ENCODE measurements around the gene PTPN3.

The PTPN3 gene

GRCh38 chr9:109506097-109506712, 8.1 kb upstream of the PTPN3 start:
- H3K27ac ChIP-seq (ENCODE audit: low read depth, low read length), result no peak overlapping the region
- H3K27me3 ChIP-seq (ENCODE audit: control insufficient read depth in 1 of 2, insufficient read depth in 2 of 2, low read length in 2 of 2), result peaks cover 0 to 7% of the 10 kb centered on the region in 2 donors

GRCh38 chr9:109504689-109505088, 6.6 kb upstream of the PTPN3 start:
- Histone ChIP-seq H3K9ac (ENCODE audit: low read depth in 1 of 2, low read length in 2 of 2) (no peak overlapping the region), H3K27me3 (ENCODE audit: control insufficient read depth in 1 of 2, insufficient read depth in 2 of 2, low read length in 2 of 2) (peaks cover 0 to 13% of the 10 kb centered on the region in 2 donors)

More at GRCh38 chr9:109506097-109506712, 8.1 kb upstream of the PTPN3 start:
- Histone ChIP-seq H3K4me3 (ENCODE audit: low read depth in 1 of 2, low read length in 2 of 2) (no peak overlapping the region), H3K9ac (ENCODE audit: low read depth in 1 of 2, low read length in 2 of 2) (no peak overlapping the region), H3K4me1 (ENCODE audit: control insufficient read depth in 1 of 2, insufficient read depth in 2 of 2, low read length in 2 of 2) (no peaks in the 10 kb centered on the region), H3K9me3 (ENCODE audit: control insufficient read depth in 1 of 2, low read length in 2 of 2) (no peaks in the 10 kb centered on the region), H3K36me3 (ENCODE audit: control insufficient read depth in 1 of 2, insufficient read depth in 2 of 2, low read length in 2 of 2) (no peaks in the 10 kb centered on the region)

GRCh38 chr9:109500421-109500974, 2.4 kb upstream of the PTPN3 start:
- Histone ChIP-seq H3K4me1 (ENCODE audit: control insufficient read depth in 1 of 2, insufficient read depth in 2 of 2, low read length in 2 of 2) (peaks cover 5 to 15% of the 10 kb centered on the region in 2 donors), H3K36me3 (ENCODE audit: control insufficient read depth in 1 of 2, insufficient read depth in 2 of 2, low read length in 2 of 2) (no peaks in the 10 kb centered on the region), H3K4me3 (ENCODE audit: low read depth in 1 of 2, low read length in 2 of 2) (no peak overlapping the region), H3K9ac (ENCODE audit: low read depth in 1 of 2, low read length in 2 of 2) (no peak overlapping the region), H3K27me3 (ENCODE audit: control insufficient read depth in 1 of 2, insufficient read depth in 2 of 2, low read length in 2 of 2) (peaks cover 7 to 17% of the 10 kb centered on the region in 2 donors), H3K9me3 (ENCODE audit: control insufficient read depth in 1 of 2, low read length in 2 of 2) (no peaks in the 10 kb centered on the region), H3K27ac (ENCODE audit: low read depth, low read length) (no peak overlapping the region)

More at GRCh38 chr9:109504689-109505088, 6.6 kb upstream of the PTPN3 start:
- H3K9me3 ChIP-seq (ENCODE audit: control insufficient read depth in 1 of 2, low read length in 2 of 2), result no peaks in the 10 kb centered on the region
- no peaks in the 10 kb centered on the region for H3K4me1 ChIP-seq (ENCODE audit: control insufficient read depth in 1 of 2, insufficient read depth in 2 of 2, low read length in 2 of 2)
- H3K27ac ChIP-seq (ENCODE audit: low read depth, low read length), result no peak overlapping the region
- H3K4me3 ChIP-seq (ENCODE audit: low read depth in 1 of 2, low read length in 2 of 2), result no peak overlapping the region
- H3K36me3 ChIP-seq (ENCODE audit: control insufficient read depth in 1 of 2, insufficient read depth in 2 of 2, low read length in 2 of 2), result no peaks in the 10 kb centered on the region

GRCh38 chr9:109499631-109500410, 1.7 kb upstream of the PTPN3 start:
- Histone ChIP-seq H3K27ac (ENCODE audit: low read depth, low read length) (no peak overlapping the region), H3K9ac (ENCODE audit: low read depth in 1 of 2, low read length in 2 of 2) (peak overlapping the region; percentile 28 to 48), H3K36me3 (ENCODE audit: control insufficient read depth in 1 of 2, insufficient read depth in 2 of 2, low read length in 2 of 2) (no peaks in the 10 kb centered on the region), H3K9me3 (ENCODE audit: control insufficient read depth in 1 of 2, low read length in 2 of 2) (no peaks in the 10 kb centered on the region), H3K27me3 (ENCODE audit: control insufficient read depth in 1 of 2, insufficient read depth in 2 of 2, low read length in 2 of 2) (peaks cover 7 to 17% of the 10 kb centered on the region in 2 donors), H3K4me1 (ENCODE audit: control insufficient read depth in 1 of 2, insufficient read depth in 2 of 2, low read length in 2 of 2) (peaks cover 11 to 20% of the 10 kb centered on the region in 2 donors), H3K4me3 (ENCODE audit: low read depth in 1 of 2, low read length in 2 of 2) (peak overlapping the region; percentile 64 to 69)

- Histone ChIP-seq H3K4me3 (ENCODE audit: low read depth in 1 of 2, low read length in 2 of 2) (peak overlapping the region; percentile 64 to 69), H3K9me3 (ENCODE audit: control insufficient read depth in 1 of 2, low read length in 2 of 2) (no peaks in the 10 kb centered on the region), H3K27me3 (ENCODE audit: control insufficient read depth in 1 of 2, insufficient read depth in 2 of 2, low read length in 2 of 2) (peaks cover 7 to 17% of the 10 kb centered on the region in 2 donors), H3K27ac (ENCODE audit: low read depth, low read length) (no peak overlapping the region), H3K4me1 (ENCODE audit: control insufficient read depth in 1 of 2, insufficient read depth in 2 of 2, low read length in 2 of 2) (peaks cover 16 to 20% of the 10 kb centered on the region in 2 donors), H3K36me3 (ENCODE audit: control insufficient read depth in 1 of 2, insufficient read depth in 2 of 2, low read length in 2 of 2) (no peaks in the 10 kb centered on the region), H3K9ac (ENCODE audit: low read depth in 1 of 2, low read length in 2 of 2) (peak overlapping the region in 1 of 2 donors; percentile 28)
These were observed 1.1 kb upstream of the PTPN3 start for GRCh38 chr9:109499093-109499630.

- no peaks in the 10 kb centered on the region for H3K36me3 ChIP-seq (ENCODE audit: control insufficient read depth in 1 of 2, insufficient read depth in 2 of 2, low read length in 2 of 2)
- H3K4me3 ChIP-seq (ENCODE audit: low read depth in 1 of 2, low read length in 2 of 2), result peak overlapping the region; percentile 72 to 80
- H3K27me3 ChIP-seq (ENCODE audit: control insufficient read depth in 1 of 2, insufficient read depth in 2 of 2, low read length in 2 of 2), result peaks cover 7 to 17% of the 10 kb centered on the region in 2 donors
- H3K9me3 ChIP-seq (ENCODE audit: control insufficient read depth in 1 of 2, low read length in 2 of 2), result no peaks in the 10 kb centered on the region
- H3K9ac ChIP-seq (ENCODE audit: low read depth in 1 of 2, low read length in 2 of 2), result peak overlapping the region; percentile 49 to 62
- peak overlapping the region; percentile 20 for H3K27ac ChIP-seq (ENCODE audit: low read depth, low read length)
- H3K4me1 ChIP-seq (ENCODE audit: control insufficient read depth in 1 of 2, insufficient read depth in 2 of 2, low read length in 2 of 2), result peaks cover 16 to 20% of the 10 kb centered on the region in 2 donors
These were observed 617 bp downstream of the PTPN3 start for GRCh38 chr9:109497226-109498153.

- H3K4me3 ChIP-seq (ENCODE audit: low read depth in 1 of 2, low read length in 2 of 2), result peak overlapping the region; percentile 72 to 80
- peaks cover 16 to 20% of the 10 kb centered on the region in 2 donors for H3K4me1 ChIP-seq (ENCODE audit: control insufficient read depth in 1 of 2, insufficient read depth in 2 of 2, low read length in 2 of 2)
- peaks cover 7 to 17% of the 10 kb centered on the region in 2 donors for H3K27me3 ChIP-seq (ENCODE audit: control insufficient read depth in 1 of 2, insufficient read depth in 2 of 2, low read length in 2 of 2)
- no peaks in the 10 kb centered on the region for H3K9me3 ChIP-seq (ENCODE audit: control insufficient read depth in 1 of 2, low read length in 2 of 2)
- H3K36me3 ChIP-seq (ENCODE audit: control insufficient read depth in 1 of 2, insufficient read depth in 2 of 2, low read length in 2 of 2), result no peaks in the 10 kb centered on the region
- H3K9ac ChIP-seq (ENCODE audit: low read depth in 1 of 2, low read length in 2 of 2), result peak overlapping the region; percentile 49 to 62
- H3K27ac ChIP-seq (ENCODE audit: low read depth, low read length), result no peak overlapping the region
These were observed 1.3 kb downstream of the PTPN3 start for GRCh38 chr9:109496841-109497225.

GRCh38 chr9:109496218-109496617, 1.9 kb downstream of the PTPN3 start:
- H3K4me3 ChIP-seq (ENCODE audit: low read depth in 1 of 2, low read length in 2 of 2), result peak overlapping the region; percentile 72 to 80
- H3K27me3 ChIP-seq (ENCODE audit: control insufficient read depth in 1 of 2, insufficient read depth in 2 of 2, low read length in 2 of 2), result peaks cover 7 to 14% of the 10 kb centered on the region in 2 donors

GRCh38 chr9:109493648-109494047, 4.5 kb downstream of the PTPN3 start:
- Histone ChIP-seq H3K27ac (ENCODE audit: low read depth, low read length) (no peak overlapping the region), H3K27me3 (ENCODE audit: control insufficient read depth in 1 of 2, insufficient read depth in 2 of 2, low read length in 2 of 2) (peaks cover 0 to 6% of the 10 kb centered on the region in 2 donors), H3K9me3 (ENCODE audit: control insufficient read depth in 1 of 2, low read length in 2 of 2) (no peaks in the 10 kb centered on the region), H3K9ac (ENCODE audit: low read depth in 1 of 2, low read length in 2 of 2) (no peak overlapping the region), H3K4me1 (ENCODE audit: control insufficient read depth in 1 of 2, insufficient read depth in 2 of 2, low read length in 2 of 2) (peaks cover 25 to 28% of the 10 kb centered on the region in 2 donors), H3K36me3 (ENCODE audit: control insufficient read depth in 1 of 2, insufficient read depth in 2 of 2, low read length in 2 of 2) (no peaks in the 10 kb centered on the region), H3K4me3 (ENCODE audit: low read depth in 1 of 2, low read length in 2 of 2) (no peak overlapping the region)

More at GRCh38 chr9:109496218-109496617, 1.9 kb downstream of the PTPN3 start:
- no peaks in the 10 kb centered on the region for H3K36me3 ChIP-seq (ENCODE audit: control insufficient read depth in 1 of 2, insufficient read depth in 2 of 2, low read length in 2 of 2)
- H3K27ac ChIP-seq (ENCODE audit: low read depth, low read length), result no peak overlapping the region
- H3K9me3 ChIP-seq (ENCODE audit: control insufficient read depth in 1 of 2, low read length in 2 of 2), result no peaks in the 10 kb centered on the region
- H3K4me1 ChIP-seq (ENCODE audit: control insufficient read depth in 1 of 2, insufficient read depth in 2 of 2, low read length in 2 of 2), result peaks cover 16 to 20% of the 10 kb centered on the region in 2 donors
- peak overlapping the region in 1 of 2 donors; percentile 62 for H3K9ac ChIP-seq (ENCODE audit: low read depth in 1 of 2, low read length in 2 of 2)

All from duodenal mucosa (tissue), 2 donors.